NAMALWA (cell line): ENCODE results near the gene TGIF1.
"Not testable (repeated sequence)": the region's sequence is repeated elsewhere in the genome, so short reads cannot be mapped to it uniquely, and the experiment has no call there.

Experiments used
- DNase-seq: peaks from one replicate; pipeline ENCODE4 v3.0.0-alpha.2; 2015; ENCODE audit warnings: low spot score

Gene TGIF1

GRCh38 chr18:3450012-3450798 lies at the start of gene TGIF1:
TGIF1 (plus strand) TSS chr18:3450172; CDS start chr18:3450490, 318 bp downstream.
- peak; percentile 66 for DNase-seq

- peak; percentile 18 for DNase-seq
These were observed 49.2 kb upstream of the TGIF1 start for GRCh38 chr18:3400567-3401296.

DNA sequence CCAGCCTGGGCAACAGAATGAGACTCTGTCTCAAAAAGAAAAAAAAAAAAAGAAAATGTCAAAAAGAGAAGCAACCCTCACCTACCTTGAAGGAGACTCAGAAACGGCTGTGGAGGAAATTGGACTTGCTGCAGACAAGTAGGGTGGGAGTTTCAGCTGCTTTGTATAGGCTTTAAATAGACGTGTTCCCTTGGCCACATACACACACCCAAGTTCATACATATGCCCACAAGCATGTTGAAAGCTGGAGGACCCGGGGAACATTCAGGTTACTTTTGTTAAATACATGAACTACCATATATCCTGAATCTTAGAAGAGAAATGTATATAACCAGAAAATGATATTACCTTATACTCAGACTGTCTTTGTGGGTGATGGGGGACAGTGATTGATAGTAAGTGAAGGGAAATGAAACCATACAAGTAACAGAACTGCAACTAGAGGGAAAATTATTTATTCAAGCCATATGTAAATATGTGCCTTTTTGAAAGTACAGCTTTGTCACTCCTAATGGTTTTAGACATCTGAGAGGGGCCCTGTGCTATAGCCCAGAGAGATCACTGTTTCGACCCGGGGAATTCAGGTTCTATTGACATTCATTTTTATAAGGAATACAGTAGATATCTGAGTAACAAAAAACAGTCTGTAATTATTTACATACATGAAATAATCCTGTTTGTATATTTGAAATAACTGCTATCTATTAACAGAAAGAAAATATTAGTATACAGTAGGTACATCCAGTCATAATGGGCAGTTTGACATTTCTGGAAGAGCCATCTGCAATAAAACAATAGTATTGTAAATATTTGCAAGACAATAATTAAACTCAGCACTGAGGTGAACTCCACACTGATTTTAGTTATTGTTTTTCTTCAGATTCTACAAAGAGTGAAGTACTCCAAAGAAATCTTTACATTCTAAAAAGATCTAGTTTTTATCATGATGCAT lies 48.0 kb upstream of the TGIF1 start:
- peak; percentile 51 for DNase-seq

- DNase-seq, result peak; percentile 26
These were observed 47.0 kb upstream of the TGIF1 start for GRCh38 chr18:3402982-3403451.

DNA sequence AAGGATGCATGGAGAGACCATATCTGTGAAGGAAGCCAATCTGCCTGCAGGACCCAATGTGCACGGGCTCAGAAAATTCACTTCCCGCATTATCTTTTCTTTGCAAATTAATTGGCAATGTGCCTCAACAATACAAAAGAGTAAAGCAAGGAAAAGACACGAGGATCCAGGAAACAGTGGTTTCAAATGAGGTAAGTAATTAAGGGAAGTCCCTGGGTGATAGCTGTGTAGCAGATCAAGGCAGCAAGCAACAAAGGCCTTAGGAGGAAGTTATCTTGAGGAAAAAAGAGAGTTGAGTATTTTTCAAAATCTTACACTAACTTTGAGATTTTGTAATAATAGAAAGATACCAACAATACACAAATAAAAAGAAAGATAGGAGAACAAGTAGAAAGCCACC lies 44.3 kb upstream of the TGIF1 start:
- no peak for DNase-seq

DNA sequence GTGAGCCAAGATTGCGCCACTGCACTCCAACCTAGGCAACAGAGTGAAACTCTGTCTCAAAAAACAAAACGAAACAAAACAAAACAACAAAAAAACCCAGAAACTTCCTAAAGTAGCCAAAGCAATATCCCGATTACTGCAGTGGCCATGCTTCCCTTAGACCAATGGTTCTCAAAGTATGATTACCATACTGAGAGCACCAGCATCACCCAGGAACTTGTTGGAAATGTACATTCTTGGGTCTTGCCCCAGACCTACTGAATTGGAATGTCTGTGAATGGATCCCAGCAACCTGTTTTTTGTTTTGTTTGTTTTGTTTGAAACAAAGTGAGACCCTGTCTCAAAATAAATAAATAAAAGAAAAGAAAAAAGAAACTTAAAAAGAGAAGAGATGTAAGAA lies 41.9 kb upstream of the TGIF1 start:
- DNase-seq, result no peak

DNA sequence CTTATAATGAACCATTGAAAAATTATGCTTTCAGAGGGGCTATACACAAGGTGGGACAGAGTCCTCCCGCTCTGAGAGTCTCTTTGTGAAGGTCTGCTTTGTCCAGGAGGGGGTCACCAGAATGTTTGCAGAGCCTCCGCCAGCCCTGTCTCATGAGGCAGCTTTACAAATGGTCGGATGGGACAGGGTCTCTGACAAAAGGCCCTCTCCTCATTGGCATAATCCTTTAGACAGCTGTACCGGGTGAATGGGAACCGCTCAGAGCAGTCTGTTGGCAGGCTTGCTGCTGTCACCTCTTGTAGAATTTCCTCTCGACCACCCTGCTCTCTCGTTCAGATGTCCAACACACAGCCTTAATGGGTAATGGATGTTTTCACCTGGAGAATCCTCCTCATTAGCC lies 40.2 kb upstream of the TGIF1 start:
- DNase-seq, result no peak

GRCh38 chr18:3410273-3410672 lies 39.7 kb upstream of the TGIF1 start:
- no peak for DNase-seq

DNA sequence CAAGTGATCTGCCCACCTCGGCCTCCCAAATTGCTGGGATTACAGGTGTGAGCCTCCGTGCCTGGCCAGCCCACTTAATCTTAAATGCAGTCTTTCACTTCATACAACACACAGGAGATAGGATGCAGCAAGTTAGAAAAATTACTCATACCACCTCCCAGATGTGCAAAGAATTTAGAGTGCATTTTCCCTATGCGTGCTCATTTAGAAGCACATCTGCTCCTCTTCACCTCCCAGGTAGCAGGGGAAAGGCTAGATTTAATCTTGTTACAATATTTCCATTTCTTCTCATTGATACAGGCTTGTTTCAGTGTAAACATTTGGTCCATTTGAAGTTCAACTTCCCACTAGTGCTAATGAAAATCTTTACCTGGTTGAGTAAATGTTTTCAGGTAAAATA lies 39.1 kb upstream of the TGIF1 start:
- not testable (repeated sequence) for DNase-seq

DNA sequence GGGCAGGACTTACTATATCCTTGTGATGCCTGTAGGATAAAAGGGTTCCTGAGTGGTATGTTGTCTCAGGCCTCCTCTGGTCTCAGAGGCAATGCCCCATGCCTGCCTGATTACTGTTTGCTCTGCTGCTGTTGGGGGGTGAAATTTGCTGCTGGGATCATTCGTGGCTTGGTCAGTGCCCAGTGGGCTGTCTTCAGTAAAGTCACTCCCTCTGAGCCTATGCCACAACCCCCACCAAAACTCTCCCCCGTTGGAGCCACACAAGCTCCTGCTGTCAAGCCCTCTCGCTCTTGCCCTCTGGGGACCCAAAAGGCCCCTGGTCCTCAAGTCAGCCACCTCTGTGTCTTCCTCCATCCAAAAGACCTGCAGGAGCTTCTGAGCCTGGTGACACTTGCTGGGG lies 38.6 kb upstream of the TGIF1 start:
- DNase-seq, result no peak

GRCh38 chr18:3411854-3412268 lies 38.1 kb upstream of the TGIF1 start:
- no peak for DNase-seq

DNA sequence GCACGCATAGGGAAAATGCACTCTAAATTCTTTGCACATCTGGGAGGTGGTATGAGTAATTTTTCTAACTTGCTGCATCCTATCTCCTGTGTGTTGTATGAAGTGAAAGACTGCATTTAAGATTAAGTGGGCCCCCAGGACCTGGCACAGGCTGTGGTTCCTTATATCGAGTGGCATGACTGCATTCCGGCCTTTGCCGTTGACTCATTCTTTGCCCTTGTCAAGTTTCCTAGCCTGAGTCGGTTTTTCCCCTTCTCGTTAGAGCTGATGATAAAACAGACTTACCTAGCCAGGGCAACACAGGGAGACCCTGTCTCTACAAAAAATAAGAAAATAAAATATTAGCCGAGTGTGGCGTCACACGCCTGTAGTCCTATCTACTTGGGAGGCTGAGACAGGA lies 37.4 kb upstream of the TGIF1 start:
- not testable (repeated sequence) for DNase-seq

- no peak for DNase-seq
These were observed 34.9 kb upstream of the TGIF1 start for GRCh38 chr18:3415110-3415509.

DNA sequence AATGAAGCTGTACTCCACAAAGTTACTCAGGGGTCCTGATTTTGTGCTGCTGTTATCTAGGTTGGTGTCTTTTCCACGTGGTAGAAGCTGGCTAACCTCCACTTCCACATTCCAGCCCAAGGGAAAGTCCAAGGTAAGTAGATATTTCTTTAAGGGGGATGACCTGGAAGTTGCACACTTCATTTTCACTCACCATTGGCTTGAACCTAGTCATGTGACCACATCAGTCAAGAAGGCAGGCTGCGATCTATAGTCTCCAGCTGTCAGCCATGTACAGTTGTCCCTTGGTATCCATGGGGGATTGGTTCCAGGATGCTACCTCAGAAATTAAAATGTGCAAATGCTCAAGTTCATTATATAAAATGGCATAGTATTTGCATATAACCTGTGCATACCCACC lies 31.9 kb upstream of the TGIF1 start:
- DNase-seq, result no peak

- DNase-seq, result no peak
These were observed 29.1 kb upstream of the TGIF1 start for GRCh38 chr18:3420919-3421279.

DNA sequence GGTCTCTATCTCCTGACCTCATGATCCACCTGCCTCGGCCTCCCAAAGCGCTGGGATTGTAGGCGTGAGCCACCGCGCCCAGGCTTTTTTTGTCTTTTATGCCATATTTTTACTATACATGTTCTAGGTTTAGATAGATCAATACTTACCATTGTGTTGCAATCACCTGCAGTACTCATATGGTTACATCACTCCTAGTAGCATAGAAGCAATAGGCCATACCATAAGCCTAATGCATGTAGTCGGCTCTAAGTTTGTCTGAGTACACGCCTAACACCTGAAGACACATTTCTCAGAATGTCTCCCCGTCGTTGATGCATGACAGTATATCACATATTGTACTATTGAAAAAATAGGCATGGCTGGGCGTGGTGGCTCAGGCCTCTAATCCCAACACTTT lies 27.1 kb upstream of the TGIF1 start:
- DNase-seq, result no peak

GRCh38 chr18:3424280-3424890 lies 25.6 kb upstream of the TGIF1 start:
- DNase-seq, result no peak

DNA sequence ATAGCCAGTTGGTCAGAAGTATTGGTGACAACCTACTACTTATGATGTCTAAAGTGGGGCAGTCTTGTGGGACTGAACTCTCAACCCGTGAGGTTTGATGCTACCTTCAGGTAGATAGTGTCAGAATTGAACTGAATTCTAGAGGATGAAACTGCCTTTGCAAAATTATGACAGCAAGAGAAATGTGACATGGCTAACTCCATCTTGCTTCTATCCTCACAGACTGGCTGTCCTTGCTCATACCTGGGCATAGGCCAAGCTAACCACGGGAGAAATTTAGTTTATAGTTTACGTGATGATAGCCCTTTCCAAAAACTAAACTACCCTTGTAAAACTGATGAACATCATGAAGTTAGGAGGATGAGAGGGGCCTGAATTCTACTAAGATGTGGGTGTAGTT lies 24.9 kb upstream of the TGIF1 start:
- no peak for DNase-seq

GRCh38 chr18:3425446-3425845 lies 24.5 kb upstream of the TGIF1 start:
- DNase-seq, result no peak

GRCh38 chr18:3426074-3426473 lies 23.9 kb upstream of the TGIF1 start:
- no peak for DNase-seq

GRCh38 chr18:3427944-3428343 lies 22.0 kb upstream of the TGIF1 start:
- DNase-seq, result no peak

GRCh38 chr18:3429121-3429520 lies 20.9 kb upstream of the TGIF1 start:
- no peak for DNase-seq
